ENCODE data around the gene TPGS2.
"Not testable (repeated sequence)": the region's sequence is repeated elsewhere in the genome, so short reads cannot be mapped to it uniquely, and the experiment has no call there.

- not testable (repeated sequence) for TF ChIP-seq POLR2AphosphoS5 (IDR thresholded peaks at IDR 0.05)
- TF ChIP-seq, protein P1, sequence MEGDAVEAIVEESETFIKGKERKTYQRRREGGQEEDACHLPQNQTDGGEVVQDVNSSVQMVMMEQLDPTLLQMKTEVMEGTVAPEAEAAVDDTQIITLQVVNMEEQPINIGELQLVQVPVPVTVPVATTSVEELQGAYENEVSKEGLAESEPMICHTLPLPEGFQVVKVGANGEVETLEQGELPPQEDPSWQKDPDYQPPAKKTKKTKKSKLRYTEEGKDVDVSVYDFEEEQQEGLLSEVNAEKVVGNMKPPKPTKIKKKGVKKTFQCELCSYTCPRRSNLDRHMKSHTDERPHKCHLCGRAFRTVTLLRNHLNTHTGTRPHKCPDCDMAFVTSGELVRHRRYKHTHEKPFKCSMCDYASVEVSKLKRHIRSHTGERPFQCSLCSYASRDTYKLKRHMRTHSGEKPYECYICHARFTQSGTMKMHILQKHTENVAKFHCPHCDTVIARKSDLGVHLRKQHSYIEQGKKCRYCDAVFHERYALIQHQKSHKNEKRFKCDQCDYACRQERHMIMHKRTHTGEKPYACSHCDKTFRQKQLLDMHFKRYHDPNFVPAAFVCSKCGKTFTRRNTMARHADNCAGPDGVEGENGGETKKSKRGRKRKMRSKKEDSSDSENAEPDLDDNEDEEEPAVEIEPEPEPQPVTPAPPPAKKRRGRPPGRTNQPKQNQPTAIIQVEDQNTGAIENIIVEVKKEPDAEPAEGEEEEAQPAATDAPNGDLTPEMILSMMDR (IDR thresholded peaks at IDR 0.05): not testable (repeated sequence)
These were observed 12.7 kb downstream of the TPGS2 start for GRCh38 chr18:36816096-36816495.

Data from suprapubic skin (tissue), 3 donors.